Measurements from ENCODE around the gene CYP27B1.

DNA sequence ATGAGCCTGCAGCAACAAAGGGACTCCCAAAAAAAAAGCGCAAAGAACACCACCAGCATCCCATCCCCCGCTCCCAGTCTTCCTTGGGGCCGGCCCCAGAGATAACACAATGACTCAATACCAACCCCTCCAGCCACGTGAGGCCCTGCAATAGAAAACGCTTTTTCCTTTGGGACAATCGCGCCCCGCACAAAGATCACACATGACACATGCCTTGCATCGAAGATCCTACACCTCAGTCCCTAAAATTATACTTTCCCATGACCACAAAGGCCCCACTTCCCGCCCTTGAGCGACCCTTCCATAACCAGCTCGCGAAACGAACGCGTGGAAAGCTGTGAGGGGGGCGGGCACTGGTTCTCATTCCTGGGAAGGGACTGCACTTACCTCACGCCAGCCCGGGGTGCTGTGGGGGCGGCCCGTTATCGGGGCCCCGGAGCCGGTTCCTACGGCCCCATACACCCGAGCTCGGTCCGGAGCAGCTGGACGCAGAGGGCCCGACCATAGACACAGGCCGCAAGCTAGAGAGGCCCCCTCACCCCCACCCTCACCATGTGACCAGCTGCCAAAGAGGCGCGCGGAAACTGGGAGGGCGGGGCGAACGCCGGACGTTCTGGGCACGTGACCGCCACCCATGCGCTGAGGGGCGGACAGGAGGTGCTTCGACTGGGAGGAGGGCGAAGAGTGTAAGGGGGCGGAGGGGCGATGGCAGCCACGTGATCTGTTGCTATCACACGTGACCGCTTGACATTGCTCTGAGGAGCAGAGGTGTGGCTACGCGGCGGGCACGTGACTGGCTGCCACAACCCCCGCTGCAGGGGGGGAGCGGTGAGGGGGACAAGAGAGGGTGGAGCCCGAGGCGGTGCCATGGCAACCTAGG lies 14.8 kb downstream of the CYP27B1 start, which contains the start of gene CDK4:
- TF ChIP-seq, protein P1, sequence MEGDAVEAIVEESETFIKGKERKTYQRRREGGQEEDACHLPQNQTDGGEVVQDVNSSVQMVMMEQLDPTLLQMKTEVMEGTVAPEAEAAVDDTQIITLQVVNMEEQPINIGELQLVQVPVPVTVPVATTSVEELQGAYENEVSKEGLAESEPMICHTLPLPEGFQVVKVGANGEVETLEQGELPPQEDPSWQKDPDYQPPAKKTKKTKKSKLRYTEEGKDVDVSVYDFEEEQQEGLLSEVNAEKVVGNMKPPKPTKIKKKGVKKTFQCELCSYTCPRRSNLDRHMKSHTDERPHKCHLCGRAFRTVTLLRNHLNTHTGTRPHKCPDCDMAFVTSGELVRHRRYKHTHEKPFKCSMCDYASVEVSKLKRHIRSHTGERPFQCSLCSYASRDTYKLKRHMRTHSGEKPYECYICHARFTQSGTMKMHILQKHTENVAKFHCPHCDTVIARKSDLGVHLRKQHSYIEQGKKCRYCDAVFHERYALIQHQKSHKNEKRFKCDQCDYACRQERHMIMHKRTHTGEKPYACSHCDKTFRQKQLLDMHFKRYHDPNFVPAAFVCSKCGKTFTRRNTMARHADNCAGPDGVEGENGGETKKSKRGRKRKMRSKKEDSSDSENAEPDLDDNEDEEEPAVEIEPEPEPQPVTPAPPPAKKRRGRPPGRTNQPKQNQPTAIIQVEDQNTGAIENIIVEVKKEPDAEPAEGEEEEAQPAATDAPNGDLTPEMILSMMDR (IDR thresholded peaks at IDR 0.05), result no peak
- TF ChIP-seq POLR2AphosphoS5 (IDR thresholded peaks at IDR 0.05), result peak; percentile 73 to 97 (median 84)

Data from breast epithelium (tissue), 3 donors.